ENCODE results near the gene FANCL.

- no peak for TF ChIP-seq CTCF (IDR thresholded peaks at IDR 0.05)
- TF ChIP-seq POLR2A (IDR thresholded peaks at IDR 0.05): no peak
Observed at GRCh38 chr2:58197894-58198293, 43.2 kb downstream of the FANCL start.
